ENCODE data around the gene ITGB1BP1. TPM values are rescaled to one million over a fixed set of nuclear protein-coding genes. Genes with fewer than 3 reads are reported as not detected.
A peak's percentile ranks its signal among the peaks of the same experiment; 100 is the strongest.

The ITGB1BP1 gene
- total RNA-seq, 1 donor from 2014 or later: 78.2 TPM

DNA sequence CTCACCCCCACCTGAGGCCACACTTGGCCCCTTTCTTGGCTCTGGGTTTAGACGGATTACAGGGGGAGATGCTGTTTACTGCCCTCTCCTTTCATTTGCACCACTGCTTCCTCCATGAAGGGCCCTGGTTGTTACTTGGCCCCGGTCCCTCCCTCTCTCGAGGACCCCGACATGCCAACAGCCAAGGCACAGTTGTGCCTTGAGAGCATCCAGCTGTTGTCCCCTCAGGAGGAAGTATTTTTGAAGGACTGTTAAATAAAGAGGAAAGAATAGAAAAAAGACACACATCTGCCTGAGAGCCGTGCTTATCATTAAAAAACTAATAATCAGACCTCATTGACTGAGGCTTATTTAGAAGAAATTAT is 44.0 kb downstream of the ITGB1BP1 start:
- H3K4me1 ChIP-seq: peaks cover 29% of the 10 kb centered on the region
- peak overlapping the region; percentile 63 for H3K27ac ChIP-seq
- no peak overlapping the region for H3K4me3 ChIP-seq
- DNase-seq (peak; percentile 40), ATAC-seq (no peak)
- TF ChIP-seq CTCF (IDR thresholded peaks at IDR 0.05): no peak
- H3K9me3 ChIP-seq: no peaks in the 10 kb centered on the region
- no peaks in the 10 kb centered on the region for H3K36me3 ChIP-seq
- H3K27me3 ChIP-seq: no peaks in the 10 kb centered on the region
- intact Hi-C loops (cut with DNase I): no loop called here

DNA sequence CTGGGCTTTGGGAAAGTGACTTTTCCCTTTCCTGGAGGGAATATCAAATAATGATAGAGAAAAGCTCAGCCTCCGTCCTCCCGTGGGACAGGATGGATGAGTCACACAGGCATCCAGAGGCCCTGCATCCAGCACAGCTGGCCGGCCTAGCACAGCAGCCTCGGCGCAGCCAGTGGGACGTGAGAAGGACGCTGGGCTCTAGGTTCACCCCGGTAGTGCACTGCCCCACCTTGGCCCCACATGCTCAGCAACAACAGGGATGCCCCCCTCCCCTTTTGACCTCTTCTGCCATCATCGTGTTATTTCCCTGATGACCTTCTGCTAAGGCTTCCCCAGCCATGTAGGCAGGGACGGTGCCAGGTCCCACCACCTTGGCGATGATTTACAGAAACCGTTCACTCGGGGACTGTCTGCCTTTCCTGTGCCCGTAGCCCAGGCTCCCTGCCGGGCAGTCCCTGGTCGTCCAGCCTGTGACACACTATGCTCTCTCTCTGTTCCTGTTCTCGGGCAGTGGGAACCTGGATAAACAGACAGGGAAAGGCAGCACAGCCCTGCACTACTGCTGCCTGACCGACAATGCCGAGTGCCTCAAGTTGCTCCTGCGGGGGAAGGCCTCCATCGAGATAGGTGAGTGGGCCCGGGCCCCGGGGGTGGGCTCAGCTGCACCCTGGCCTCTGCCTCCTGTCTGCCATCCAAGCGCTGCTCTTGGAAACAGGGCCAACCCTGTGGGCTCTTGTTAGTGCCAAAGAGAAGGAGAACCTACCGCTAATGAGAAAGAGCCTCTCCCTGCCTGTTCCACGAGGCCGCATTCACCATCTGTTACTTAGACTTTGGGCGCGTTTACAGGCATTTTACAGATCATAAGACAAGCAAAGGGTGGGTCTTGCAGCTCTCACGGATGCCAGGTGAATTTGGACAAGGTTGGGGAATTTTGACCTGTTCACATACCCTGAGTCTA is 44.6 kb downstream of the ITGB1BP1 start:
- H3K27me3 ChIP-seq: no peaks in the 10 kb centered on the region
- no peak overlapping the region for H3K4me3 ChIP-seq
- H3K27ac ChIP-seq: peak overlapping the region; percentile 63
- peaks cover 29% of the 10 kb centered on the region for H3K4me1 ChIP-seq
- TF ChIP-seq CTCF (IDR thresholded peaks at IDR 0.05): no peak
- H3K9me3 ChIP-seq: no peaks in the 10 kb centered on the region
- peak; percentile 53 for DNase-seq
- no peaks in the 10 kb centered on the region for H3K36me3 ChIP-seq
- intact Hi-C loops (cut with DNase I): no loop called here
- peak; percentile 53 for ATAC-seq

DNA sequence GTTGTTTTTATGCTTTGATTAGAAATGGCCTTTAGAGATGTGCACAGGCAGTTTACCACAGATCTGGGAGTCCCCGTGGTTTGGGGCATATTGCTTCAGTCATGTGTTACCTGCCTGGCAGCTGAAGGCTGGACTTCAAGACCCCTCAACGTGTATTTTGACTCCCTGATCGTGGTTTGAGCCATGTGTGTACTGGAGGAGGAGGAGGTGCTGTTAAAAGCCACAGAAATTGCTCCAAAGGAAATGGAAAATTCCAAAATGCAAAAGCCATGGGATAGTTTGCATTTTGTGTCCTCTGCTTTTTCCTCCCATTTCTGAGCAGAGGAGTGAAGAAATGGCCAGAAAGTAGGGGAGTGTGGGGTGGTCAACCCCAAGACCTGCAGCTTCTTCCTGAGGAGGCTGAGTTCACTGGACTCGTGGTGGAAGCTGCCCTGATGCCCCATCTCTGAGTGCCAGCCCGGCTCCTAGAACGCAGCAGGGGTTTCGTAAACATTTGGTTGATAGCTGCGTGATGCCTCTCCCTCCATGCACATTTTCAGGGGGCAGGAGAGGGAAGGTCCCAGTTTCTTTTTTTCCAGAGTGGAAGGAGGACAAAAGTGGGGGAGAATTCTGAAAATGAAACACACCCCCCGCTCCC is 45.7 kb downstream of the ITGB1BP1 start:
- Histone ChIP-seq H3K36me3 (no peaks in the 10 kb centered on the region), H3K4me1 (peaks cover 29% of the 10 kb centered on the region), H3K4me3 (no peak overlapping the region), H3K9me3 (no peaks in the 10 kb centered on the region), H3K27me3 (no peaks in the 10 kb centered on the region), H3K27ac (no peak overlapping the region)
- peak; percentile 31 for DNase-seq
- intact Hi-C loops (cut with DNase I): no loop called here
- TF ChIP-seq CTCF (IDR thresholded peaks at IDR 0.05): no peak
- ATAC-seq: no peak

DNA sequence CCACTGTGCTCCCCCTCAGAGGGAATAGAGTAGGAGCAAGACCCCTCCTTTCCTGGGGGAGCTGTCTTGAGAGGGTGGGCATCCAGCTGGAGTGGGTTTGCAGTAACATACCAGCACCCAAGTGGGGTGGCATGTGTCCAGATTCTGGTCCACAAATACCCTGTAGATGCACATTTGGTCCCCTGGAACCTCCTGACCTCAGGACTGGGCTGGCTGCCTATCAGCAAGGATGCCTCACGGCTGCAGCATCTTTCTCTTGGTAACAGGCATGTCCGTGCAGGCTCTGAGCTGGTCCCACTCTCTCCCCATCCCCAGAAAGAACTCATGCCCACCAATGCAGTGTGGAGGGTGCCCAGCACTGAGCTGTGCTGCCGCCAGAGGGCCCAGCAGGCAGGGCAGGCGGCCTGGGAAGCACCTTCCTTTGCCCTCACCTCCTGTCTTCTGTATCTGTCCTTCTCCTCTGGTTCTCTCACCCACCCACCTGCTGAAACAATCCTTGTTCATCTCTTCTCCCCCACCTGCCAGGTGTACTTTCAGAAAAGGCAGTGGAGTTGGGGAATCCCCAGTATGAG is 47.4 kb downstream of the ITGB1BP1 start:
- TF ChIP-seq CTCF (IDR thresholded peaks at IDR 0.05): no peak
- H3K4me3 ChIP-seq: no peak overlapping the region
- peaks cover 6% of the 10 kb centered on the region for H3K36me3 ChIP-seq
- intact Hi-C loops (cut with DNase I): no loop called here
- H3K4me1 ChIP-seq: peaks cover 22% of the 10 kb centered on the region
- H3K9me3 ChIP-seq: no peaks in the 10 kb centered on the region
- H3K27ac ChIP-seq: no peak overlapping the region
- no peaks in the 10 kb centered on the region for H3K27me3 ChIP-seq
- ATAC-seq: no peak
- DNase-seq: peak; percentile 47

DNA sequence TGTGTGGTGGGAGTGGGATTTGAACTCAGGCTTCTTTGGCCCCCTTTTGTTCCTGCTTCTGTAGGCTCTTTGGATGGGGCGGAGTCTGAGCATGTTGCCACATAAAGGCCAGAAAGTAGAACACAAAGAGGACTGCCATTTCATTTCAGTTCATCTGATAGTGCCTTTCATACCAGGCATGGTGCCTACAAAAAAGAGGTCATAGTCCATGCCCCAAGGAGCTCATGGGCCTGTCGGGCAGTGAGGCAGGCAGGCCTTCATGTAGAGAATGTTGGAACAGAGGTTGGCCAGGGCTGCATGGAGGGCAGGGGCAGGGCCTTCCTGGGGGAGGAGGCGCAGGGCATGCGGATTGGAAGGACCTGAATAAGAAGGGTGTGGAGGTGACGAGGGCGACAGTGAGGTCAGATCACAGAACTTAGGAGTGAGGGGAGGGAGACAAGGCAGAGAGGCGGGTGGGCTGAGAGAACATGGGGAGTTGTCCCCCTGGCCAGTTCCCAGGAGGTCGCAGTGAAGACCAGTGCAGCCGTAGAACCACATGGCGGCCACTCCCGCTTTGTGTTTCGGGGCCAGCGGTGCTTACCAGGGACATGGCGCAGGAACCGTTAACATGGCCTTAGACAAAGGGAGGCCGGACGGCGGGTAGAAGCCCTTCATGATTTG is 49.1 kb downstream of the ITGB1BP1 start:
- Histone ChIP-seq H3K9me3 (no peaks in the 10 kb centered on the region), H3K27ac (no peak overlapping the region), H3K4me1 (peaks cover 18% of the 10 kb centered on the region), H3K4me3 (no peak overlapping the region), H3K36me3 (peaks cover 11% of the 10 kb centered on the region), H3K27me3 (no peaks in the 10 kb centered on the region)
- ATAC-seq: no peak
- TF ChIP-seq CTCF (IDR thresholded peaks at IDR 0.05): no peak
- peak; percentile 57 for DNase-seq
- intact Hi-C loops (cut with DNase I): no loop called here

All from upper lobe of right lung (tissue), 1 donor.